Measurements from ENCODE around the gene COL6A3.

Gene COL6A3

GRCh38 chr2:237405006-237405559 is 8.9 kb downstream of the COL6A3 start:
- ChIA-PET CTCF (interaction anchor here (1.0 to 8.6 kb wide), 2 partner anchors 15 to 240 kb away, joined by 3 to 72 read pairs; no protein-coding TSS in a partner anchor), POLR2A (no interaction called here)
- Histone ChIP-seq H3K4me3 (ENCODE audit: low read depth, low read length) (no peak overlapping the region), H3K27ac (ENCODE audit: extremely low read depth, low read depth, low read length) (no peak overlapping the region), H3K4me1 (ENCODE audit: control insufficient read depth, insufficient read depth, low read length) (no peaks in the 10 kb centered on the region), H3K9me3 (ENCODE audit: control insufficient read depth, insufficient read depth, low read depth, low read length) (no peaks in the 10 kb centered on the region), H3K36me3 (ENCODE audit: control insufficient read depth in 2 of 2, insufficient read depth in 1 of 2, low read length in 2 of 2) (no peaks in the 10 kb centered on the region)
- TF ChIP-seq ZNF501 (tag by site-specific recombination; IDR thresholded peaks at IDR 0.05): no peak
- TF ChIP-seq ZNF701 (tag by site-specific recombination; IDR thresholded peaks at IDR 0.05): no peak
- no peak for TF ChIP-seq ZNF670 (tag by site-specific recombination; IDR thresholded peaks at IDR 0.05; ENCODE audit: low read depth)
- TF ChIP-seq ZNF239 (tag by site-specific recombination; IDR thresholded peaks at IDR 0.05): no peak

GRCh38 chr2:237404413-237404812 is 9.6 kb downstream of the COL6A3 start:
- POLR2A ChIA-PET: no interaction called here
- TF ChIP-seq AEBP2 (tag by site-specific recombination; IDR thresholded peaks at IDR 0.05; ENCODE audit: borderline replicate concordance) (no peak), ZNF239 (tag by site-specific recombination; IDR thresholded peaks at IDR 0.05) (no peak), TCF7L2 (IDR thresholded peaks at IDR 0.05; ENCODE audit: borderline replicate concordance, low read depth, low read length) (no peak), KLF8 (tag by site-specific recombination; IDR thresholded peaks at IDR 0.05) (no peak), EGR2 (tag by site-specific recombination; IDR thresholded peaks at IDR 0.05; ENCODE audit: low read depth) (no peak), ZNF155 (tag by site-specific recombination; IDR thresholded peaks at IDR 0.05) (no peak), ZNF645 (tag by site-specific recombination; IDR thresholded peaks at IDR 0.05) (no peak), BCL6B (tag by site-specific recombination; IDR thresholded peaks at IDR 0.05) (no peak), ZBTB6 (tag by site-specific recombination; IDR thresholded peaks at IDR 0.05) (no peak), ZNF548 (tag by site-specific recombination; IDR thresholded peaks at IDR 0.05) (no peak), ZNF391 (tag by site-specific recombination; IDR thresholded peaks at IDR 0.05; ENCODE audit: borderline replicate concordance, low read depth) (no peak)
- TF ChIP-seq, protein P1, sequence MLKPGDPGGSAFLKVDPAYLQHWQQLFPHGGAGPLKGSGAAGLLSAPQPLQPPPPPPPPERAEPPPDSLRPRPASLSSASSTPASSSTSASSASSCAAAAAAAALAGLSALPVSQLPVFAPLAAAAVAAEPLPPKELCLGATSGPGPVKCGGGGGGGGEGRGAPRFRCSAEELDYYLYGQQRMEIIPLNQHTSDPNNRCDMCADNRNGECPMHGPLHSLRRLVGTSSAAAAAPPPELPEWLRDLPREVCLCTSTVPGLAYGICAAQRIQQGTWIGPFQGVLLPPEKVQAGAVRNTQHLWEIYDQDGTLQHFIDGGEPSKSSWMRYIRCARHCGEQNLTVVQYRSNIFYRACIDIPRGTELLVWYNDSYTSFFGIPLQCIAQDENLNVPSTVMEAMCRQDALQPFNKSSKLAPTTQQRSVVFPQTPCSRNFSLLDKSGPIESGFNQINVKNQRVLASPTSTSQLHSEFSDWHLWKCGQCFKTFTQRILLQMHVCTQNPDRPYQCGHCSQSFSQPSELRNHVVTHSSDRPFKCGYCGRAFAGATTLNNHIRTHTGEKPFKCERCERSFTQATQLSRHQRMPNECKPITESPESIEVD (tag by site-specific recombination; IDR thresholded peaks at IDR 0.05): no peak
- TF ChIP-seq, protein P2, sequence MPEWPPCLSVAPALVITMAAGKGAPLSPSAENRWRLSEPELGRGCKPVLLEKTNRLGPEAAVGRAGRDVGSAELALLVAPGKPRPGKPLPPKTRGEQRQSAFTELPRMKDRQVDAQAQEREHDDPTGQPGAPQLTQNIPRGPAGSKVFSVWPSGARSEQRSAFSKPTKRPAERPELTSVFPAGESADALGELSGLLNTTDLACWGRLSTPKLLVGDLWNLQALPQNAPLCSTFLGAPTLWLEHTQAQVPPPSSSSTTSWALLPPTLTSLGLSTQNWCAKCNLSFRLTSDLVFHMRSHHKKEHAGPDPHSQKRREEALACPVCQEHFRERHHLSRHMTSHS (tag by site-specific recombination; IDR thresholded peaks at IDR 0.05): no peak
- TF ChIP-seq, protein P3, sequence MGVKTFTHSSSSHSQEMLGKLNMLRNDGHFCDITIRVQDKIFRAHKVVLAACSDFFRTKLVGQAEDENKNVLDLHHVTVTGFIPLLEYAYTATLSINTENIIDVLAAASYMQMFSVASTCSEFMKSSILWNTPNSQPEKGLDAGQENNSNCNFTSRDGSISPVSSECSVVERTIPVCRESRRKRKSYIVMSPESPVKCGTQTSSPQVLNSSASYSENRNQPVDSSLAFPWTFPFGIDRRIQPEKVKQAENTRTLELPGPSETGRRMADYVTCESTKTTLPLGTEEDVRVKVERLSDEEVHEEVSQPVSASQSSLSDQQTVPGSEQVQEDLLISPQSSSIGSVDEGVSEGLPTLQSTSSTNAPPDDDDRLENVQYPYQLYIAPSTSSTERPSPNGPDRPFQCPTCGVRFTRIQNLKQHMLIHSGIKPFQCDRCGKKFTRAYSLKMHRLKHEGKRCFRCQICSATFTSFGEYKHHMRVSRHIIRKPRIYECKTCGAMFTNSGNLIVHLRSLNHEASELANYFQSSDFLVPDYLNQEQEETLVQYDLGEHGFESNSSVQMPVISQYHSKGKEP (tag by site-specific recombination; IDR thresholded peaks at IDR 0.05): no peak
- H3K4me3 ChIP-seq (ENCODE audit: low read depth, low read length): no peak overlapping the region
- no peaks in the 10 kb centered on the region for H3K36me3 ChIP-seq (ENCODE audit: control insufficient read depth in 2 of 2, insufficient read depth in 1 of 2, low read length in 2 of 2)
- no peak overlapping the region for H3K27ac ChIP-seq (ENCODE audit: extremely low read depth, low read depth, low read length)
- no peaks in the 10 kb centered on the region for H3K4me1 ChIP-seq (ENCODE audit: control insufficient read depth, insufficient read depth, low read length)
- CTCF ChIA-PET: interaction anchor here (0.9 to 8.6 kb wide), 2 partner anchors 16 to 1095 kb away, joined by 3 to 72 read pairs; no protein-coding TSS in a partner anchor
- H3K9me3 ChIP-seq (ENCODE audit: control insufficient read depth, insufficient read depth, low read depth, low read length): no peaks in the 10 kb centered on the region
